CD4-positive, alpha-beta T cell treated with Interleukin-15 for 1 hour (primary cell): ENCODE data around the gene FERMT3.
"Not testable (repeated sequence)": the region's sequence is repeated elsewhere in the genome, so short reads cannot be mapped to it uniquely, and the experiment has no call there.

Experiments
- DNase-seq: peaks from one replicate; pipeline ENCODE4 v3.0.0-alpha.2; 2020

Gene FERMT3

DNA sequence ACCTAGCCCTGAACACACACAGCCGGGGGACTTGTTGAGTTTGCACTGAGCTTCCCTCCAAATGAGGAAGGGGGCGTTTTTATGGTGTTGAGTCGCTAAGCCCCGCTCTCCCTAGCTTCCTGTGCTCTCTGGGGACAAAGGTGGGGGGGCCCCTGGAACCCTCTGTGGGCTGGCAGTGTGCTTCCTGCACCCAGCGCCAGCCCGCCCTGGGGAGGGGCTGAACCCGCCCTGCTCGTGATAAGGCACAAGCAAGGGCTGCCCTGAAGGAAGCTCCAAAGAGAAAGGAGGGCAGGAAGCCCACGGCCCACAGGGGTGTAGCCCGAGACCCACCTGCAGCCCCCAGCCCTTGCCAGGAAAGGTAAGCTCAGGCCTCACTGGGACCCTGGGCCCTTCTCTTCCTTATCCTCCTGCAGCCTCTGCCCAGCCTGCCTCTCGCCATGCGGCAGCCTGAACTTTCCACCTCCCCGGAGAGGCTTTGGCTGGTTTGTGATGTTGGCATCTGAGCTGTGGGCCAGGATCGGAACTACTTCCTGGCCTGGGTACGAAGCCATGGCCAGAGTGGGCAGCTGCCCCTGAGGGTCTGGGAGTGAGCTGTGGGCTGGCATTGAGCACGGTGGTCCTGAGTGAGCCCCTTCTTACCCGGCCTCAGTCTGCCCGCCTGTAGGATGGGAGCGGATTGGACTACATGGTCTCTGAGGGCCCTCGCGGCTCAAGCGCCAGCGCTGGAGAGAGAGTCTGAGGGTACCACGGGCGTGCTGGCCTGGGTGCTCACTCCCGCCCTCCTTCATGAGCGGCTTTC is at the start of gene FERMT3:
Gene FERMT3 (plus strand): TSS at position 265 of the 799 bp plus-strand sequence. CDS start 644 bp downstream, outside the sequence.
- peak; percentile 76 for DNase-seq

DNA sequence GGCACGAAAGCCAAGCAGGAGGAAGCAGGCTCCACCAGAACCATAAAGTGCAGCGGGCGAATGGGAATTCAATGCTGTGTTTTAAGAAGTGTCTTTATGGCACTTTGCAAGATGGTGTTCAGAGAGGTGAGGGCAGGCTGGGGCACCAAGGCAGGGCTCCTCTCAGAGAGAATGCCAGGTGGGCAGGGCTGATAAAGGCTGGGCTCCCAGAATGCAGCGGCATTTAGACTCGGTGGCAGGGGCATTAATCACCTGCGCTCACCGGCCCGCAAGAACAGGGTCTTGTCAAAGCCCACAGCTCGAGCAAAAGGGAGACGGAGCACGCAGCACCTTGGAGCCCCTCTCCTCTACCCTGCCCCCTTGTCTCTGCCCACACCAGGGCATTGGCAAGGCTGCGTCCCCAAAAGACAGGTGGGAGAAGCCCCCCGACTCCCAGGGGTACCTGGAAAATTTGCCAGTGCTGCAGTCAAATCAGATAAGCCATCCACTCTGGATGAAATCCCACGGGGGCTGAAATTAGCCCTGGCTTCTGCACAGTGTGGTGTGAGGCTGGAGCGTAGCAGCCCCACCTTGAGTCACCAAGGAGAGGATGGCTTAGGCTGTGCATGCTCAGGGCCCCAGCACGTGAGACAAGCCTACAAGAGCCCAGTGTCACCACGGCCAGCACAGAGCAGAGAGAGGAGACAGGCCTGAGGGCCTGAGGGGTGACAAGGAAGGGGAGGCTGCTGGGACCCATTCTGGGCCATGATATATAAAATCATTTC is 48.7 kb upstream of the FERMT3 start:
- DNase-seq, result no peak

DNA sequence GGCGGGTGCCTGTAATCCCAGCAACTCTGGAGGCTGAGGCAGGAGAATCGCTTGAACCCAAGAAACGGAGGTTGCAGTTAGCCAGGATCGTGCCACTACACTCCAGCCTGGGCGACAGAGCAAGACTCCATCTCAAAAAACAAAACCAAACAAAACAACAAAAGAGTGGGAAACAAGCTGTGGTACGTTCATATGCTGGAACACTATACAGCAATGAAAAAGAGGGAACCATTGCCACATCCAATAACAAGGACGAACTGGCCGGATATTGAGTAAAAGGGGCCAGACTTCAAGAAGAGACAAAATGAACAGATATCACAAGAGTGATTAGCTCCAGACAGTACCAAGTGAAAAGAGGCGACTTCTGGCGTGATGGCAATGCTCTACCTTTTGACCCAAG is 45.5 kb upstream of the FERMT3 start:
- DNase-seq, result no peak

DNA sequence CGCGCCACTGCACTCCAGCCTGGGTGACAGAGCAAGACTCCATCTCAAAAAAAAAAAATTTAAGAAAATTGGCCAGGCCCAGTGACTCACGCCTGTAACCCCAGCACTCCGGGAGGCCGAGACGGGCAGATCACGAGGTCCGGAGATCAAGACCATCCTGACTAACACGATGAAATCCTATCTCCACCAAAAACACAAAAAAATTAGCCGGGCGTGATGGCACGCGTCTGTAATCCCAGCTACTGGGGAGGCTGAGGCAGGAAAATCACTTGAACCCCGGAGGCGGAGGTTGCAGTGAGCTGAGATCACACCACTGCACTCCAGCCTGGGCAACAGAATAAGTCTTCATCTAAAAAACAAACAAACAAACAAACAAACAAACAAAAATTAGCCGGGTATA is 43.8 kb upstream of the FERMT3 start:
- DNase-seq, result not testable (repeated sequence)

DNA sequence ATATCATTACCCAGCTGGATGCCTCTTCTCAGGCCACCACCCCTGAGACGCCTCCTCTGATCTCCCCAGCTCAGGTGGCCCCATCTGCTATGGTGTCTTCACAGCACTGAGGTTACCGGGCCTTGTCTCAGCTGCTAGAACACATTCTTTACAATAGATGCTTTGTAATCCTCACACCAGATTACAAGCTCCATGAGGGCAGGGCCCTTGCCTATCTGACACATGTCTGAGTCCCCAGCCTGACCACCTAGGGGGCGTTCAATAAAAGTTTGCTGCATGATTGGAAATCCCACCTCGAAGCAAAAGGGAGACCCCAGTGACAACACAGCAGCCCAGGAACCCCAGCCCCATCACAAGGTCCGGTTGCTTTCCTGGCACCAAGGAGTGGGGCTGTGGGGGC is 42.6 kb upstream of the FERMT3 start:
- no peak for DNase-seq

DNA sequence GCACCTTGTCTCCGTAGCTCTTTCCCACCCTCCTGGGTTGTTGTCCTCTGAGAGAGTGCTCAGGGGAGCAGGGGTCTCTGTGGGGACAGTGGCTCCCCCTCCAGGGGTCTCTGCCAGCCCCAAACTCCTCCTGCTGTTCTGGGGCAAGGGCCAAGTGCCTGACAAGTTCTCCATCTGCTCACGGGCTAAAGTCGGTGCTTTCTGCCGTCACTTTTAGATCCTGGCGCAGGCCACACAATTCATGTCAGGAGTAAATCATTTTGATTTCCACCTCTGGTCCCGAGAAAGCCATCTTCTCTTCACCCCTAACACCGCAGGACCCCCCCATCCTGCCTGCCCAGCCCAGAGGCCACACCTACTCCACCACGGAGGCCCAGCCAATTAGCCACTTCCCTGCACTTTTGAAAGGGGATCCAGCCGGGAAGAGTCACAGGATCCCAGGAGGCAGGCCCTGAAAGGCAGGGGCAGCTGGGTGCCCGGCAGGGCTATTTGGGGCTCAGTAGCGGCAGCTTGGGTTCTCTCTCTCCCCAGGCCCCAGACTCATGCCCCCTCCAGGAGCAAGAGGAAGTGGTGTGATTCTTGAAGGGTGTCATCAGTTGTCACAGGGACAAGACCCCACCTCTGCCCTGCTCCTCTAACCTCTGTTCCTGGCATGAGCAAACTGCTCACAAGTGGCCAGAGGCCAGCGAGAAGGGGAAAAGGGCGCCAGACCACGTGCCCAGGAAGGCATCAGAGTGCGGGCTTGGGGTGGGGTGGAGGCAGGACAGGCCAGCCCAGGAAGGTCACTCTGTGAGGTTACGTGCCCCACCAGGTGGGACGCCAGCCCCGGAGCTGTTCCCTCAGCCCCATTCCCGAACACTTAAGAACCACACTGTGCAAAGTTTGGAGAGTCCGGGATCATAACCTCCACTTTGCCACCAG is 41.9 kb upstream of the FERMT3 start:
- no peak for DNase-seq

DNA sequence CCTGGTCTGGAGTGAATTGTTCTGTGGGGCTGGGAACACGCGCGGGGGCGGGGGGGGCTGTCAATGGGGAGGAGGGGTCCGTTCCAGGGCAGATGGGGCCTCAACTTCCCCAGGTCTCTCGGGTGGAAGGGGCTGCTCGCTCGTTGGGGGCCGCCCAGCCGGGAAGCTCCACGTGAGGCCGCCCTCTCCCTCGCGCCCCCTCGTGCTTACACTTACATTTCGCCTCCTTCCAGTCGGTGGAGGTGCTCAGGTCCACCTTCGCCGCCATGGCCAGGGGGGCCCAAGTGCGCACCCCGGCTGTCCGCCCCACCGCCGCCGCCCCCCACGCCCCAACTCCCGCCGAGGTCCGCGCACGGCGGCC is 41.1 kb upstream of the FERMT3 start:
- no peak for DNase-seq

DNA sequence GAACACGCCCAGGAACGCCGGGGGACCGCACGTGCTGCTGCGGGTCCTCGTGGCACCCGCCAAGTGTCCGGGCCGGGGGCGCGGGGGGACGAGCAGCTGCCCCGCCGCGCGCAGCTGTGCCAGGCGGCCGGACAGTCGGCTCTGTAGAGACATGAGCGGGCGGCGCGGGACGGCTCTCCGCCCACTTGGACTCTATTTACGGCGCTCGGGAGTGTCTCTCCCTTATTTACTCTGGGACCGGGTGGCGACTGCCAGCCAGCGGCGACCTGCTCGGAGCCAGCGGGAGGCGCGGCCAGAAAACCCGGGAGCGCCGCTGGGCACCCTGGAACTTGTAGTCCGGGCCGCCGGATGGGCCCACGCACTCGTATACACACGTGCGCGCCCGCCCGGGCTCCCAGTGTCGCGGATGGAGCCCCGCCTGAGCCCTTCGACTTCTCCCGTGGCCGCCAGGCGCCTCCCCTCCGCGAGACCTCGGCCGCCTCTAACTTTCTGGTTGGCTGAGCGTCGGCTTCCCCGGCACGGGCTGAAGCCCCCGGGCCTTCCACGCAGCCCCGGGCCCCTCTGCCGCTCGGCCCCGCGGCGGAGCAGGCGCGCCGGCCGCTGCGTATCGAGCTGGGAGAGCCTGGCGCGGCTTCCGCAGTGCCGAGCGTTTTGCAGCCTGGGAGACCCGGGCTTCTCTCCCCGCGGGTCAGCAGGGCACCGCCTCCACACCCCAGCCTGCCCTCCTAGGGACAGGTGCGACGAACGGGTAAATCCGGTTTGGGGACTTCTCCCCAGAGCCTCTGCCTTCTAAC is 40.5 kb upstream of the FERMT3 start, which contains the start of gene MACROD1:
Gene MACROD1 (minus strand): TSS at position 272 of the 794 bp plus-strand sequence. CDS start 119 bp downstream, at position 153.
- DNase-seq, result peak; percentile 74

DNA sequence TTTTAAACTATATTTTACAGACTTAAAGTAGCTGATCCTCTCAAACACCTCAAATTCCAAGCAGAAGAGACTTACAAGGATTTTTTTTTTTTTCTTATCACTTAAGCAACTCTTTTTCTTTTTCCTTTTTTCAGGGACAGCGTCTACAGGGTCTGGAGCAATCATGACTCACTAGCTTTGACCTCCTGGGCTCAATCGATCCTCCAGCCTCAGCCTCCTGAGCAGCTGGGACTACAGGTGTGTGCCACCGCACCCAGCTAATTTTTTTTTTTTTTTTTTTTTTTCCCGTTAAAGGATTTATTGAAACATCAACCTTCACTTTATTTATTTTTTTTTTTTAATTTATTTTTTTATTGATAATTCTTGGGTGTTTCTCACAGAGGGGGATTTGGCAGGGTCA is 36.1 kb upstream of the FERMT3 start:
- DNase-seq, result no peak

DNA sequence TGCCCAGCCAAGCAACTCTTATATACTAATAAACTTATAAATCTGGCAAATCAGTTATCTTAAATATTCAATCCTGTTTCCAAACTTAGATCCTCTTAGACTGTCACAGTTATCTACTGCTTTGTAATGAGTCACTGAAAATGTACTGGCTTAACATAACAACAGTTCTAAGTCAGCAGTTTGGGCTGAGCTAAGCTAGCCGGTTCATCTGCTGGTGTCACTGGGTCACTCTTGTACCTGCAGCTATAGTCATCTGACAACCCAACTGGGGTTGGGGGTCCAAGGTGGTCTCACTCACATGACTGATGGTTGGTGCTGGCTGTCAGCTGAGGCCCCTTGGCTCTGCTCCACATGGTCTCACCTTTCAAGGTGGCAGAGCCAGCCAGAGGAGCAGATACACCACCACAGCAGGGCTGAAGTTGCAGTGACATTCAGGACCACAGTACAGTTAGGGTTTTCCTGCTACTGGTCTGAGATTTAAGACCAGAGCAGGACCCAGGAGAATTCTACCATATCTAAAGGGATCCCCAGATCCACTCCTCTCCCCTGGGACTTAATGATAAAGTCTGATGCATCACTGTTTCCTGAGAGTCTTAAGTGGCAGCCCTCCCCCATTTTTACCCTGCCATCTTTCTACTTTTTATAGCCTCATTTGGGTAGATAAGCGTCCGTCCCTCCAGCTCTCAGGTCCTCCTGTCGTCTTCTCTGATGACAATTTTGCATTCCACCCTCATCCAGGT is 32.7 kb upstream of the FERMT3 start:
- DNase-seq, result no peak

DNA sequence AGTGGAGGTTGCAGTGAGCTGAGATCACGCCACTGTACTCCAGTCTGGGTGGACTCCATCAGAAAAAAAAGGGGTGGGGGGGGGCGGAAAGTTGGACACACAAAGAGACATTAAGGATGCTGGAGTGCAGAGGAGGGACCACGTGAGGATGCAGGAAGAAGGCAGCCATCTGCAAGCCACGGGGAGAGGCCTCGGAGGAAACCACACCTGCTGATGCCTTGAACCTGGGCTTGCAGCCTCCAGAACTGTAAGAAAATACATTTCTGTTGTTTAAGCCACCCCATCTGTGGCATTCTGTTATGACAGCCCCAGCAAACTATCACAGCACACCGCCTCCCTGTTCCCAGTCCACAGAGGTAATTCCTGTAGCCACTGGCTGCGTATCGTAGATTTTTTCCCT is 29.8 kb upstream of the FERMT3 start:
- DNase-seq, result no peak

DNA sequence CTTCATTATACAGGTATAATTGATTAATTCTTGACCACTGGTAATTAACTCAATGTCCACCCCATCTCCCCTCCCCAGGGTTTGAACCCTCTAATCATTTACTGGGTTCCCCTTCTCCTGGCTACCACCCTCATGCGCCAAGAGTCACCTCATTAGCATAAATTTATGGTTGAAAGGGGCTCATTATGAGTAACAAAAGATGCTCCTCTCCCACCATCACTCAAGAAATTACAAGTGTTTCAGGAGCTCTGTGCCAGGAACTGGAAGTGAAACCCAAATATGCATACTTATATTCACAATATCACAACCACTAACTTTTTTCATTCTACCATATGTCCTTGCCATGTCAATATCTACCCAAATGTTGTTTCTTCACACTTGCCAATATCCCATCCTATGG is 28.3 kb upstream of the FERMT3 start:
- DNase-seq, result no peak

DNA sequence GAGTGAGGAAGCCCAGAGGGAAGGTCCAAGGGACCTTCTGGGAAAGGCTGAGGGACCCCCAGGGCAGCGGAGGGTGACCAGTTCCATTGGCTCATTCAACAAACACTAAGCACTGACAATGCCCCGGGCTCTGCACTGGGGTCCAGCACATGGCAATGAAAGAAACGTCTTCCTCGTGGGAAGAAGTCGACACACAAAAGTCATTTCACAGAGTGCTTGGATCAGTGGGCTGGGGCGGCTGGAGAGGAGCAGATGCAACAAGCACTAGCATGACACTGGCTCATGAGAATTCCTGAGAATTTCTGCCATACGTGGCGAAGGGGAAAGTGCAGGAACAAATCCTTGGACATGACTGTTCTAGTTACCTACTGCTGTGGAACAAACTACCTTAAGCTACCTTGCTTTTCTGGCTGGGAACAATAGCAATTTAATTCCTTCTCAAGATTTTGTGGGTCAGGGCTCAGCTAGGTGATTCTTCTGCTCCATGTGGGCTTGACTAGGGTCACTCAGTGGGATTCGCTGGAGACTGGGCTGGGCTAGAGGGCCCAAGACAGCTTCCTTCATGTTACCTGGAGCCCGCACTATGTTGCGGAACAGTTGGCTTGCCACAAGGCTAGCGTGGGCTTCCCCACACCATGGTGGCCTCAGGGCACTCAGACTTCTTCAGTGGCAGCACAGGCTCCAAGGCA is 27.4 kb upstream of the FERMT3 start:
- no peak for DNase-seq

DNA sequence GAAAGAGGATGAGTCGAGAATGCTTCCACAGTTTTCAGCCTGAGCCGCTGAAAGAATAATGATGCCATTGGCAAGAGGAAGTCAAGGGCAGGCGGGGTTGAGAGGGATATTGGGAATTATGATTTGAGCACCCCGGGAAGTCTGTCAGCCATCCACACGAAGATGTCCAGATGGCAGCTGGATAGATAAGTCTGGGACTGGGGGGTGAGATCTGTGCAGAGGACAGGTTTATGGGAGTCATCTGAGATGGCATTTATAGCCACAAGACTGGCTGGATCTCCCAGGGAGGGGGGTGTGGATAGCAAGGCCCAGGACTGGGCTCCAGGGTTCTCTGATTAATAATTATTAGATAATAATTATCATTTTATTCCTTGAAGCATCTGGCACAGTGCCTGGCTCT is 25.6 kb upstream of the FERMT3 start:
- DNase-seq, result no peak

DNA sequence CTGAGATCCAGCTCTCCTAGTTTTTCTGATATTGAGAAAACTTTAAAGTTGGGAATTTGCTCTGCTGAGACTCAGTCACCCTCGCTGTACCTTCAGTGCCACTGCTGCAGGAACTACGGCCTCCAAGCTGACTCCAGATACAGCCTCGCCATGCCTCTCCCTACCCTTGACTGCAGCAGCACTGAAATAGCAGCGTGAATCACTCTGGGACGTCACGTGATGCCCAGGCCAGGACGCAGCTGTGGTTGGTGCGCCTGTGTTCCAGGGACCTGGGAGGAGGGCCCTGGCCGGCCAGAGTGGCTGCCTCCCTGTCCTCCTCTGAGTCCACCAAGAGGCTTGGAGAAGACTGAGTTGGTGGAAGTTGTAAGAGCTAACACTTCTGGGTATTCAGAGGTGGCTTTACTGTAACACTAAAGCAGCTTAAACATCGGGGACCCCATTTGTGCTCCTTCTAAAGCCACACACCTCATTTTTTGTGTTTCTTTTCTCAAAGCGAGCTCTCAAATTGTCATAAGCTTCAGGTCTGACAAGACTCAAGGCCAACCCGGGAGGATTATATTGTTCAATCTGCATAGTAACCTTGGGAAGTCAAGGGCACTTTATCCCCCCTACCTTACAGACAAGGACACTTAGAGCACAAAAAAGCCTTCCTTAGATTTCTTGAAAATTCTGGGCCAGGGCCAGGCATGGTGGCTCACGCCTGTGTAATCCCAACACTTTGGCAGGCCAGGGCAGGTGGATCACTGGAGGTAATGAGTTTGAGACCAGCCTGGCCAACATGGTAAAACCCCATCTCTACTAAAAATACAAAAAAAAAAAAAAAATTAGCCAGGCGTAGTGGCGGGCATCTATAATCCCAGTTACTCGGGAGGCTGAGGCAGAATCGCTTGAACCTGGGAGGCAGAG is 24.8 kb upstream of the FERMT3 start:
- peak; percentile 71 for DNase-seq

DNA sequence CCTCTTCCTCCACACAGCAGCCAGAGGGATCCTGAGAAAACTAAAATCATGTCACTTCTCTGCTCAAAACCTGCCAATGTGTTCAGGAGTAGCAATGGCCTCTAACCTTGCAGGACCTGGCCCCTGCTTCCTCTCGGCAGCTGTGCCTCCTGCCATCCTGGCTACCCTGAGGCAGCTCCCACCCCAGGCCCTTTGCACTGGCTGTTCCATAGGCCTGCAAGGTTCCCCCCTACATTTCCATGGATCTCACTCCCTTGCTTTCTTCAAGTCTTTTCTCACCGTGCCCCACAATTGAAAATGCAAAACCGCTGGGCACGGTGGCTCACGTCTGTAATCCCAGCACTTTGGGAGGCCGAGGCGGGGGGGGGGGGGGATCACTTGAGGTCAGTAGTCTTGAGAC is 22.6 kb upstream of the FERMT3 start:
- DNase-seq, result no peak

DNA sequence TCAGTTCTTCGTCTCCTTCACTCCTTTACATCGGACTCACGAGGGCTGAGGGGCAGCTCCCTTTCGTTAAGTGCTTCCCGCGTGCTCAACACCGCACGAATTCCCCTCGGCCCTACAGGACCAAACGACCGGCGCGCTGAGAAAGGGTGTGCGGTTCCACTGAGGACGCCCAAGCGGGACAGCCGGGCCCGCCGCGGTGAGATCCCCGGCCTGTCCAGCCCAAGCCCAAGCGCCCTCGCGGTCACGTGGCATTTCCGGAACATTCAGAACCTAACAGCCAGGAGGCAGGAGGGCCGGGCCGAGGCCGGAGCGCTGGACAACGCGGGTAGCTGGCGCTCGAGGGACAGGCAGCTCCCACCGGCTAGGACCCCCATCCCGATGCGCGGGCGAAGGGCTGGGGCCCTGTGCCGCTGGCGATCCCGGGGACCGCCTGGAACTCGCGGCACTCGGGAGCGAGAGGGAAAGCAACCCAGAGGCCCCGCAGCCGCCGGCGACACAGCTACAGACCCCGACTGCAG is 21.3 kb upstream of the FERMT3 start:
- no peak for DNase-seq

DNA sequence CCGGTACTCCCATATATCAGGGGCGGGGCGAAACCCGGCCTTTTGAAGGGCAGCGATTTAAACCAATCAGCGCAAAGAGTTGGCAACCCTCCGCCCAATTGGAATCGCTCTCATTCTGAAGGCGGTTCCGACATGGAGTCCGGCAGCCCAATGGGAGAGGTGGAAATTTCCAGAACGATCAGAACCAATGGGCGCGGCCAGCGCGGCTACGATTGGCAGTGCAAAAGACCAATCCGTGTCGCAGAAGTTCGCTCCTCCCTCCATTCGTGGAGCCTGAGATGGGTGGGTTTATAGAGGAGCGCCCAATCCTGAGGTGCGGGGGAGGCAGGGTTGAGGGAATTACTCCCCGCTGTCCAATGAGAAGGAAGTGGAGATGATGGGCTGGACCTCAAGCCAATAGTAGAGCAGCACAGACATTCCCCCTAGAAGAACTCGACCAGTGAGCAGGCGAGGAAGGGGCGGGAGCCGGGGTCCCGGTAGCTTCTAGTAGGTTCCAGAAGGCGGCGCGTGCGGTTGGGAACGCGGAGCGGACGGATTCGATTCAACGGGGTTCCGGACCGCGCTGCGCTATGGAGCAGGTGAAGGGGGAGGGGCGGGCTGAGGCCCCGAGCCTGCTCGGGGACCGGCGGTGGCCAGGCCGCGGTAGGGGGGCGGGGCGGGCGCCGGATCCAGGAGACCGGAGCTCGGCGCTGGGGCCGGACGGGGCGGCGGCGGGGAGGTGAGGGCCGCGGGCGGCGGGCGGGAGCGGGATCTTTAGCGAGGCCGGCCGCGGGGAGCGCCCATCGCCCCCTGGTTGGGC is 20.6 kb upstream of the FERMT3 start, which contains the start of gene STIP1:
Gene STIP1 (plus strand): TSS at position 479 of the 799 bp plus-strand sequence. CDS start 91 bp downstream, at position 570.
- peak; percentile 100 for DNase-seq
